K562 (cell line): ENCODE results near the gene STK32C. TPM values are rescaled to one million over a fixed set of nuclear protein-coding genes. Genes with fewer than 3 reads are reported as not detected.

Experiments
- BACH1 ChIP-seq: fragments of 200-800 bp; sonication (Bioruptor generic); IDR thresholded peaks from 2 replicates; pipeline ENCODE4 v1.6.1; 2016; ENCODE audit warnings: missing genetic modification characterization, missing compliant biosample characterization
- CBX5 ChIP-seq: IDR thresholded peaks from 2 replicates; pipeline ENCODE4 v1.6.1; 2014; ENCODE audit warnings: low read depth, borderline replicate concordance
- CEBPB ChIP-seq: fragments of 450-650 bp; IDR thresholded peaks from 2 replicates; pipeline ENCODE4 v1.6.1; 2016; ENCODE audit warnings: missing genetic modification characterization, missing compliant biosample characterization
- DPF2 ChIP-seq: fragments of 450-650 bp; IDR thresholded peaks from 2 replicates; pipeline ENCODE4 v1.6.1; 2016
- FOXK1 ChIP-seq: sonication (generic); formaldehyde crosslinking; IDR thresholded peaks from 2 replicates; pipeline ENCODE4 v1.8.0; 2022; ENCODE audit warnings: missing genetic modification reagents, mild to moderate bottlenecking, borderline replicate concordance
- HDAC1 ChIP-seq, 2 experiments: fragments of 450-650 bp; IDR thresholded peaks; 2 replicates each; pipeline ENCODE4 v1.6.1; 2016 to 2017; ENCODE audit warnings: inconsistent platforms in 1 of 2, mild to moderate bottlenecking in 1 of 2, moderate library complexity in 1 of 2
- JUN ChIP-seq, 2 experiments: sonication (generic) in 1 of 2; formaldehyde crosslinking in 1 of 2; IDR thresholded peaks; 2 replicates each; pipeline versions ENCODE4 v1.6.1 to v1.8.0; 2012 to 2022; ENCODE audit warnings: borderline replicate concordance in 2 of 2, mild to moderate bottlenecking in 2 of 2, improper control_type of control experiment in 1 of 2, low read depth in 1 of 2, low read length in 1 of 2, missing genetic modification reagents in 1 of 2
- NCOR1 ChIP-seq: fragments of 450-650 bp; IDR thresholded peaks from 2 replicates; pipeline ENCODE4 v1.6.1; 2016; ENCODE audit warnings: mild to moderate bottlenecking, moderate library complexity
- NFE2 ChIP-seq: IDR thresholded peaks from 2 replicates; pipeline ENCODE4 v1.6.1; 2014; ENCODE audit warnings: antibody characterized with exemption, low read depth
- NFIC ChIP-seq: fragments of 450-650 bp; IDR thresholded peaks from 2 replicates; pipeline ENCODE4 v1.6.1; 2017; ENCODE audit warnings: mild to moderate bottlenecking, inconsistent platforms
- NR3C1 ChIP-seq: sonication (generic); formaldehyde crosslinking; IDR thresholded peaks from 2 replicates; pipeline ENCODE4 v1.8.1; 2022; ENCODE audit warnings: missing genetic modification reagents
- SIN3A ChIP-seq, 2 experiments: fragments of 150-350 bp in 1 of 2; IDR thresholded peaks; 2 replicates each; pipeline ENCODE4 v1.6.1; 2011 to 2016; ENCODE audit warnings: borderline replicate concordance in 2 of 2, low read depth in 2 of 2, low read length in 2 of 2, mild to moderate bottlenecking in 2 of 2, moderate library complexity in 2 of 2; ENCODE audit not compliant: control insufficient read depth in 1 of 2
- YY1 ChIP-seq, 3 experiments: IDR thresholded peaks; 2 replicates each; pipeline ENCODE4 v1.6.1; 2011; ENCODE audit warnings: low read length in 2 of 3, mild to moderate bottlenecking in 2 of 3, moderate library complexity in 2 of 3, borderline replicate concordance in 1 of 3, control low read depth in 1 of 3, low read depth in 1 of 3; ENCODE audit not compliant: insufficient read depth in 3 of 3, insufficient replicate concordance in 2 of 3, control insufficient read depth in 1 of 3, insufficient read length in 1 of 3; ENCODE audit errors: extremely low read depth in 1 of 3
- ZNF12 ChIP-seq: sonication (generic); formaldehyde crosslinking; IDR thresholded peaks from 2 replicates; pipeline ENCODE4 v1.4.0; 2020; ENCODE audit warnings: mild to moderate bottlenecking, missing genetic modification reagents
- ZNF134 ChIP-seq: fragments of 250-450 bp; sonication (Bioruptor Pico); conservative IDR thresholded peaks from 2 replicates; pipeline ENCODE4 v1.4.0; 2020
- ZNF384 ChIP-seq: IDR thresholded peaks from 2 replicates; pipeline ENCODE4 v1.6.1; 2012; ENCODE audit warnings: low read depth, low read length, improper control_type of control experiment
- ZNF431 ChIP-seq: sonication (generic); formaldehyde crosslinking; IDR thresholded peaks from 2 replicates; pipeline ENCODE4 v1.8.0; 2022; ENCODE audit warnings: mild to moderate bottlenecking, missing genetic modification reagents
- polyA plus RNA-seq, 8 experiments: library from polyadenylated mRNA; depleted of rRNA in 4 of 8; stranded (reverse) in 5 of 8; unstranded in 3 of 8; fragments of >200 nt; fragmentation: Nextera tagmentation in 2 of 8; fragmentation: Illumina TruSeq in 1 of 8; extraction: Ambion mirVana in 2 of 8; extraction: Trizol in 1 of 8; gene quantifications; 2 replicates each; pipeline versions ENCODE4 v1.2.1 to v1.2.3, GENCODE V29; 2011 to 2014; ENCODE audit warnings: inconsistent platforms in 1 of 8, missing spikeins in 1 of 8
- total RNA-seq, 7 experiments: library from RNA; depleted of rRNA in 6 of 7; stranded (reverse); fragments of >200 nt in 6 of 7; fragmentation: Illumina TruSeq in 2 of 7; extraction: Trizol in 2 of 7; gene quantifications; 2 replicates each; pipeline versions ENCODE4 v1.2.1 to v1.2.3, GENCODE V29; 2011 to 2021; ENCODE audit warnings: low replicate concordance in 1 of 7
- TF ChIP-seq, protein P1 (sequence below), 2 experiments: fragments of 450-650 bp; IDR thresholded peaks; 2 replicates each; pipeline ENCODE4 v1.6.1; 2016; ENCODE audit warnings: mild to moderate bottlenecking in 2 of 2, borderline replicate concordance in 1 of 2, low read depth in 1 of 2, moderate library complexity in 1 of 2

Gene STK32C
- total and polyA plus RNA-seq, 9 of the 15 experiments (the other 6 are each of a cell fraction or from before 2014, with no cell fraction given), result 1.5 to 20.9 (median 6.5) TPM

DNA sequence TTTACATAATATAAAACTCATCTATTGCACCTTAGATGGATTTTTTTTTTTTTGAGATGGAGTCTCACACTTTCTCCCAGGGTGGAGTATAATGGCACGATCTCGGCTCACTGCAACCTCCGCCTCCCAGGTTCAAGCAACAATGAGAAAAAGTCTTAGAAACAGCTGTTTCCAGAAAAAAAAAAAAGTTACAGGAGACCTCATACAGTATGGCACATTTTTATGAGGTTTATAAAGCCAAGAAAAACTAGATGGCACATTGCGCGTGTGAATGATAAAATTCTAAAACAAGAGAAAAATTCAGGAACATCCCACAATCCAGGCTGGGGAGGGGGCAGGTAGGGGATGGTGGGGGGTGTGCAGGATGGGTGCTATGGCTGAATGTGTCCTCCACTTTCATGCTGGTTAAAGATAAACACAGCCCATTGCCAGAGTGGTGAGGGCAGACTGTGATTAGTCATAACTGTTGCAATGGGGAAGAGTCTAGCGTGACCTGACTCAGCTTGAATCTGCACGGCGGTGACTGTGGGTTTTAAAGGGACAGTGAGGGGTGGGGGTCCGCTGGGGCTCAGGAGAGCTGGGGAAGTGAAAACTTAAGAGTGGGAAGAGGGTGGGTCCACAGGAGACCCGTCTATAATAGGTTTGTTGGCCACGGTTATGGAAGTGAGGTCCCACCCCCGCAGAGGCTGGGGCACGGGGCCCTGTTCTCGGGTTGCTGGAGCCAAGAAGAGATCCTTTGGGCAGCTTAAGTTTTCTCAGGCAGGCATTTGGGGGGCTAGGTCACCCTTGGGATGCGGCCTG lies 12.3 kb upstream of the STK32C start (continued):
- TF ChIP-seq, protein P1, sequence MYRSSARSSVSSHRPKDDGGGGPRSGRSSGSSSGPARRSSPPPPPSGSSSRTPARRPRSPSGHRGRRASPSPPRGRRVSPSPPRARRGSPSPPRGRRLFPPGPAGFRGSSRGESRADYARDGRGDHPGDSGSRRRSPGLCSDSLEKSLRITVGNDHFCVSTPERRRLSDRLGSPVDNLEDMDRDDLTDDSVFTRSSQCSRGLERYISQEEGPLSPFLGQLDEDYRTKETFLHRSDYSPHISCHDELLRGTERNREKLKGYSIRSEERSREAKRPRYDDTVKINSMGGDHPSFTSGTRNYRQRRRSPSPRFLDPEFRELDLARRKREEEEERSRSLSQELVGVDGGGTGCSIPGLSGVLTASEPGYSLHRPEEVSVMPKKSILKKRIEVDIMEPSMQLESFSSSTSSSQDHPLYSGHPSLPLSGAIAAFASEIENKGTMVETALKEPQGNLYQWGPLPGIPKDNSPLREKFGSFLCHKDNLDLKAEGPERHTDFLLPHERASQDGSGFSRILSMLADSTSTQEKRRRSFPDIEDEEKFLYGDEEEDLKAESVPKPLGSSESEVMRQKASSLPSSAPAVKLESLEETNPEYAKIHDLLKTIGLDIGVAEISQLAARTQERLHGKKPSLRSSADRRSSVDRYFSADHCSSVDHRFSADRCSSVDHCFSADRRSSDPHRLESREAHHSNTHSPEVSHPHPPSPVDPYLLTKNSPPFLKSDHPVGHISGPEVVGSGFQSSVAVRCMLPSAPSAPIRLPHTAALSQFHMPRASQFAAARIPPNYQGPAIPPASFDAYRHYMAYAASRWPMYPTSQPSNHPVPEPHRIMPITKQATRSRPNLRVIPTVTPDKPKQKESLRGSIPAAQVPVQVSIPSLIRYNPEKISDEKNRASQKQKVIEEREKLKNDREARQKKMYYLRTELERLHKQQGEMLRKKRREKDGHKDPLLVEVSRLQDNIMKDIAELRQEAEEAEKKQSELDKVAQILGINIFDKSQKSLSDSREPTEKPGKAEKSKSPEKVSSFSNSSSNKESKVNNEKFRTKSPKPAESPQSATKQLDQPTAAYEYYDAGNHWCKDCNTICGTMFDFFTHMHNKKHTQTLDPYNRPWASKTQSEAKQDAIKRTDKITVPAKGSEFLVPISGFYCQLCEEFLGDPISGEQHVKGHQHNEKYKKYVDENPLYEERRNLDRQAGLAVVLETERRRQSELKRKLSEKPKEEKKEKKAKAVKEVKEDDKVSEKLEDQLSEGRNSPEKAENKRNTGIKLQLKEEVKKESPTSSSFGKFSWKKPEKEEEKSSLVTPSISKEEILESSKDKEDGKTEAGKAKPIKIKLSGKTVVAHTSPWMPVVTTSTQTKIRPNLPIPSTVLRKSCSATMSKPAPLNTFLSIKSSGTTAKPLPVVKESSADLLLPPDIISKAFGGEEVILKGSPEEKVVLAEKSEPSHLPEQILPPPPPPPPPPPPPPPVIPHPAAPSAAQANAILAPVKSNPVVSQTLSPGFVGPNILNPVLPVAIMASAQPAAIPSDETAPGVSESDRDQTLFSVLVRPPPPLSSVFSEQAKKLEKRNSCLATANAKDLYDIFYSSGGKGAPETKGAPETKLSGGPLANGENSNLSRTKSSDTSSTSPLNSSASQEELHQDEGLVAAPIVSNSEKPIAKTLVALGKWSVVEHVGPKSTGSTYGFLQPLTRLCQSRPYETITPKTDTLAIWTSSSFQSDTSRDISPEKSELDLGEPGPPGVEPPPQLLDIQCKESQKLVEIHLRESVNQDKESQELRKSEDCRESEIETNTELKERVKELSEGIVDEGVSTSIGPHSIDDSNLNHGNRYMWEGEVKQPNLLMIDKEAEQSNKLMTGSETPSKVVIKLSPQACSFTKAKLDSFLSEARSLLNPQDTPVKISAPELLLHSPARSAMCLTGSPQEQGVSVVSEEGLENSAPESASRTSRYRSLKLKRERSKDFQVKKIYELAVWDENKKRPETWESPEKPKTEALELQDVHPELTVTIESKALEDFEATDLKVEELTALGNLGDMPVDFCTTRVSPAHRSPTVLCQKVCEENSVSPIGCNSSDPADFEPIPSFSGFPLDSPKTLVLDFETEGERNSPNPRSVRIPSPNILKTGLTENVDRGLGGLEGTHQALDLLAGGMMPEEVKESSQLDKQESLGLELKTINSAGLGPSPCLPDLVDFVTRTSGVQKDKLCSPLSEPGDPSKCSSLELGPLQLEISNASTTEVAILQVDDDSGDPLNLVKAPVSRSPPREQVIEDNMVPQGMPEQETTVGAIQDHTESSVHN (IDR thresholded peaks at IDR 0.05; ENCODE audit: borderline replicate concordance in 1 of 2, low read depth in 1 of 2), result peak in 1 of 2 experiments; percentile 66; a peak in 1 of 4 replicates
- TF ChIP-seq NR3C1, result no peak
- peak; percentile 64 for TF ChIP-seq NCOR1
- TF ChIP-seq NFE2, result peak; percentile 91
- no peak for TF ChIP-seq FOXK1 (CRISPR knock-in tag)
- 0 out of 4 replicates have a peak, but pooled peaks of 1 of the 2 experiments have one; percentile 8 for TF ChIP-seq SIN3A (IDR thresholded peaks at IDR 0.05; ENCODE audit: borderline replicate concordance in 2 of 2, control insufficient read depth in 1 of 2, low read depth in 2 of 2, low read length in 2 of 2)
- TF ChIP-seq JUN (IDR thresholded peaks at IDR 0.05; ENCODE audit: borderline replicate concordance, low read depth, low read length), result peak; percentile 81
- no peak for TF ChIP-seq JUN (CRISPR knock-in tag; IDR thresholded peaks at IDR 0.05; ENCODE audit: borderline replicate concordance)
- TF ChIP-seq BACH1 (tag), result peak; percentile 94
- peak; percentile 18; the same call in 1 of the 2 replicates for TF ChIP-seq ZNF384
- TF ChIP-seq DPF2, result peak; percentile 90
- TF ChIP-seq CEBPB (tag), result peak; percentile 80
- TF ChIP-seq CBX5, result no peak
- TF ChIP-seq NFIC, result peak; percentile 40; the same call in 1 of the 2 replicates
- TF ChIP-seq ZNF431 (CRISPR knock-in tag), result no peak
- peak in 1 of 2 experiments; percentile 66; a peak in 1 of 4 replicates for TF ChIP-seq HDAC1 (IDR thresholded peaks at IDR 0.05)
- no peak for TF ChIP-seq ZNF12 (CRISPR knock-in tag)
- no peak for TF ChIP-seq ZNF134 (CRISPR knock-in tag)
- TF ChIP-seq YY1 (IDR thresholded peaks at IDR 0.05; ENCODE audit: borderline replicate concordance in 1 of 3, control insufficient read depth in 1 of 3, extremely low read depth in 1 of 3, insufficient read depth in 3 of 3, insufficient read length in 1 of 3, insufficient replicate concordance in 2 of 3, low read depth in 1 of 3, low read length in 2 of 3), result peak in 1 of 3 experiments; percentile 36
